ENCODE results near the gene ZBTB22. TPM values are rescaled to one million over a fixed set of nuclear protein-coding genes. Genes with fewer than 3 reads are reported as not detected.

The ZBTB22 gene
- total and polyA plus RNA-seq, 4 donors, result 16.4 to 25.7 (median 20.9) TPM

GRCh38 chr6:33273924-33274902, 43.3 kb downstream of the ZBTB22 start:
- H3K4me1 ChIP-seq (ENCODE audit: control insufficient read depth in 5 of 5, insufficient read depth in 5 of 5, low read length in 5 of 5), result peaks cover 14 to 50% (median 26%) of the 10 kb centered on the region in 5 donors
- no peak overlapping the region for H3K4me3 ChIP-seq
- H3K27me3 ChIP-seq (ENCODE audit: control insufficient read depth in 3 of 3, insufficient read depth in 3 of 3, low read length in 2 of 3), result no peaks in the 10 kb centered on the region
- H3K27ac ChIP-seq (ENCODE audit: low read depth in 1 of 2, low read length in 1 of 2), result peak overlapping the region in 1 of 2 donors; percentile 41
- TF ChIP-seq CTCF (IDR thresholded peaks at IDR 0.05; ENCODE audit: control extremely low read depth, extremely low read depth), result no peak
- ATAC-seq (ENCODE audit: insufficient read depth, low FRiP score) (no peak), DNase-seq (no peak)
- 62 to 71% methylated on average over 14 of the region's 14 CpGs for WGBS, 2 donors
- H3K9ac ChIP-seq (ENCODE audit: insufficient read depth in 1 of 2, low read length in 2 of 2), result peak overlapping the region in 1 of 2 donors; percentile 29
- H3K9me3 ChIP-seq (ENCODE audit: control insufficient read depth in 4 of 4, insufficient read depth in 3 of 4, low read length in 3 of 4), result no peaks in the 10 kb centered on the region
- H3K36me3 ChIP-seq (ENCODE audit: control insufficient read depth in 4 of 4, insufficient read depth in 4 of 4, low read length in 4 of 4), result peaks cover 8 to 36% (median 27%) of the 10 kb centered on the region in 4 donors

- H3K9me3 ChIP-seq (ENCODE audit: control insufficient read depth in 4 of 4, insufficient read depth in 3 of 4, low read length in 3 of 4), result no peaks in the 10 kb centered on the region
- H3K4me1 ChIP-seq (ENCODE audit: control insufficient read depth in 5 of 5, insufficient read depth in 5 of 5, low read length in 5 of 5), result peaks cover 14 to 50% (median 26%) of the 10 kb centered on the region in 5 donors
- peak overlapping the region; percentile 93 to 94 for H3K9ac ChIP-seq (ENCODE audit: insufficient read depth in 1 of 2, low read length in 2 of 2)
- 57 to 67% methylated on average over 11 of the region's 11 CpGs for WGBS, 2 donors
- no peak overlapping the region for H3K27ac ChIP-seq (ENCODE audit: low read depth in 1 of 2, low read length in 1 of 2)
- no peaks in the 10 kb centered on the region for H3K27me3 ChIP-seq (ENCODE audit: control insufficient read depth in 3 of 3, insufficient read depth in 3 of 3, low read length in 2 of 3)
- H3K4me3 ChIP-seq, result peak overlapping the region; percentile 18
- TF ChIP-seq CTCF (IDR thresholded peaks at IDR 0.05; ENCODE audit: control extremely low read depth, extremely low read depth), result no peak
- ATAC-seq (ENCODE audit: insufficient read depth, low FRiP score) (no peak), DNase-seq (no peak)
- H3K36me3 ChIP-seq (ENCODE audit: control insufficient read depth in 4 of 4, insufficient read depth in 4 of 4, low read length in 4 of 4), result peaks cover 6 to 44% (median 26%) of the 10 kb centered on the region in 4 donors
These were observed 44.2 kb downstream of the ZBTB22 start for GRCh38 chr6:33273129-33273923.

- Histone ChIP-seq H3K9ac (ENCODE audit: insufficient read depth in 1 of 2, low read length in 2 of 2) (peak overlapping the region; percentile 93 to 94), H3K36me3 (ENCODE audit: control insufficient read depth in 4 of 4, insufficient read depth in 4 of 4, low read length in 4 of 4) (peaks cover 6 to 51% (median 33%) of the 10 kb centered on the region in 4 donors), H3K4me3 (peak overlapping the region; percentile 86), H3K27ac (ENCODE audit: low read depth in 1 of 2, low read length in 1 of 2) (peak overlapping the region; percentile 38 to 87), H3K27me3 (ENCODE audit: control insufficient read depth in 3 of 3, insufficient read depth in 3 of 3, low read length in 2 of 3) (no peaks in the 10 kb centered on the region), H3K4me1 (ENCODE audit: control insufficient read depth in 5 of 5, insufficient read depth in 5 of 5, low read length in 5 of 5) (peaks cover 10 to 47% (median 26%) of the 10 kb centered on the region in 5 donors), H3K9me3 (ENCODE audit: control insufficient read depth in 4 of 4, insufficient read depth in 3 of 4, low read length in 3 of 4) (no peaks in the 10 kb centered on the region)
- no peak for TF ChIP-seq CTCF (IDR thresholded peaks at IDR 0.05; ENCODE audit: control extremely low read depth, extremely low read depth)
- 10 to 12% methylated on average over 22 of the region's 22 CpGs for WGBS, 2 donors
- ATAC-seq (ENCODE audit: insufficient read depth, low FRiP score) (peak; percentile 4), DNase-seq (no peak)
These were observed 45.0 kb downstream of the ZBTB22 start for GRCh38 chr6:33272275-33273128.
